HG03103 (cell line): ENCODE results near the gene SLC25A17.
"Not testable (repeated sequence)": the region's sequence is repeated elsewhere in the genome, so short reads cannot be mapped to it uniquely, and the experiment has no call there.

Source experiments
- ATAC-seq: cut with Tn5 transposase; IDR thresholded peaks from one replicate; pipeline ENCODE4 v1.9.1; 2021; ENCODE audit warnings: low read depth; ENCODE audit not compliant: unreplicated experiment

The SLC25A17 gene, protein sequence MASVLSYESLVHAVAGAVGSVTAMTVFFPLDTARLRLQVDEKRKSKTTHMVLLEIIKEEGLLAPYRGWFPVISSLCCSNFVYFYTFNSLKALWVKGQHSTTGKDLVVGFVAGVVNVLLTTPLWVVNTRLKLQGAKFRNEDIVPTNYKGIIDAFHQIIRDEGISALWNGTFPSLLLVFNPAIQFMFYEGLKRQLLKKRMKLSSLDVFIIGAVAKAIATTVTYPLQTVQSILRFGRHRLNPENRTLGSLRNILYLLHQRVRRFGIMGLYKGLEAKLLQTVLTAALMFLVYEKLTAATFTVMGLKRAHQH

GRCh38 chr22:40818747-40819598, at the start of gene SLC25A17:
Gene SLC25A17, minus strand, starts transcription at chr22:40819346. Its CDS starts 98 bp downstream, at chr22:40819248.
- no peak for ATAC-seq

- not testable (repeated sequence) for ATAC-seq
These were observed 49.2 kb upstream of the SLC25A17 start for GRCh38 chr22:40868379-40868778.

DNA sequence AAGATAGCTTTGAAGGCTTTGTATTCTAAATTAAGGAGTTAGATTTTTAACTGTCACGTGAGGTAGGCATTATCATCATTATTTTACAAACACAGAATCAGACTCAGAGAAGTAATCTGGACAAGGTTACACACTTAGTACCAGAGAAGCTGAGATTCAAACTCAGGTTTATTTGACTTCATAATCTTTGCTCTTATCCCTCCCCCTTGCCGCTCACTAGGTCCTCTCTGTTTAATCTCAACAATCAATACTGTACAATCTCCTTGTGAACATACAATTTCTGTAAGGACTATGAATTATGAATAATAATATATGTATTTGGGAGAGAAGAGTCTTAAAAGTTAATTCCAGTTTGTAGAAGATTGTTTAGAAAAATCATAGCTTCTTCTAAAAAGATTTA, 48.0 kb upstream of the SLC25A17 start:
- no peak for ATAC-seq

DNA sequence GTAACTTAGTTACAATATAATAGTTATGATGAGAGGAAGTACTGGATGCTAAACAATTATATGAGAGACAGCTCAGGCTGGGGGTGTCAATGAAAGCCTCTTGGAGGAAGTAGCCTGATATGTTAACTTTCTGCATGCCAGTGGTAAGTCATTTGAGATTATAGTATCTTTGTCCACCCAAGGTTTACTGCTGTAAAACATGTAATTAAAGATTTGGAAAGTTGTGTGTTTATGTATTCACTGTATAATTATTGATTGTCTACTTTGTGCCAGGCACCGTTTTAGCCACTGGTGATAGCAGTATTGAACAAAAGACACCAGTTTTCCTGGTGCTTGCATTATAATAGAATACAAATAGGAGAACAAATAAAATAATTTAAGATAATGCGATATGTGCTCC, 43.4 kb upstream of the SLC25A17 start:
- ATAC-seq = no peak

- no peak for ATAC-seq
These were observed 42.9 kb upstream of the SLC25A17 start, which contains the start of gene DNAJB7 for GRCh38 chr22:40862013-40862412. Gene DNAJB7, minus strand, starts transcription at chr22:40862113. Its CDS starts 119 bp downstream, at chr22:40861994.

GRCh38 chr22:40857309-40857855, 38.2 kb upstream of the SLC25A17 start:
- no peak for ATAC-seq

GRCh38 chr22:40856513-40857308, 37.6 kb upstream of the SLC25A17 start, which contains the start of the genes ST13 and XPNPEP3:
Gene ST13, minus strand, starts transcription at chr22:40856639. Its CDS starts 99 bp downstream, at chr22:40856540.
Gene XPNPEP3, plus strand, starts transcription at chr22:40857148. Its CDS starts 34 bp downstream, at chr22:40857182.
- ATAC-seq = peak; percentile 80

- peak; percentile 11 for ATAC-seq
These were observed 36.9 kb upstream of the SLC25A17 start for GRCh38 chr22:40855979-40856512.

DNA sequence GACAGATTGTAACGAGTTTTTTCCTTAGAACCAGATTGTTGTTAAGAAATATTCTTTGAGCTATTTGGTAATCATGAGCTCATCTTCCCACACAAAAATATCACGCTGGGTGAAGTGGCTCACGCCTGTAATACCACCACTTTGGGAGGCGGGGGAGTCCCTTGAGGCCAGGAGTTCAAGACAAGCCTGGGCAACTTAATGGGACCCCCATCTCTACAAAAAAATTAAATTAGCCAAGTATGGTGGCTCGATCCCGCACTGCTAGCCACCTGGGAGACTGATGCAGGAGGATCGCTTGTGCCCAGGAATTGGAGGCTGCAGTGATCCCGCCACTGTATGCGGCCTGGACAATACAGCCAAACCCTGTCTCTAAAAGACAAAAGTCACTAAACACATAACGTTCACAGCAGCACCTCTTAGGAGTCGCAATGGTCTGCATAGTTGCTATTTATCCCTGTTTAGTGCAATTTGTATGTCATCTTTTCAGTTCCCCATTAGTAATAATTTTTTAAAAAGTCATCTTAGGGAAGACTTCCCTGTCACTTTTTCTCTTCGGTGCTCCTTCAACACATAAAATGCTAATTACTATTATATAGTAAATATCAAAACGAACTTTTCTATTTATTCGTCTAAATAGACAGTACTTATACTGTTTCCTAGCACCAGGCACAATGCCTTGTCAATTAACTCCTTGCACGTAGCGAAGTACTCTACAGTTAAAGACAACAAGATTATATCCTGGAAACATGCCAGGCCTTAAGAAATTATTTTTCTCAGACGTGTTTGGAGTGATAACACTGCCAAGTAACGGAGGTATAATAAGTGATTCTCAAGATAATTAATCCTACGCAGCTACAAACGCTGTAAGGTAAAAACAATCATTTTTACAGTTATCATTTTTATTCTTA, 36.2 kb upstream of the SLC25A17 start:
- no peak for ATAC-seq

GRCh38 chr22:40853961-40854360, 34.8 kb upstream of the SLC25A17 start:
- ATAC-seq = no peak

GRCh38 chr22:40853333-40853732, 34.2 kb upstream of the SLC25A17 start:
- ATAC-seq = no peak

DNA sequence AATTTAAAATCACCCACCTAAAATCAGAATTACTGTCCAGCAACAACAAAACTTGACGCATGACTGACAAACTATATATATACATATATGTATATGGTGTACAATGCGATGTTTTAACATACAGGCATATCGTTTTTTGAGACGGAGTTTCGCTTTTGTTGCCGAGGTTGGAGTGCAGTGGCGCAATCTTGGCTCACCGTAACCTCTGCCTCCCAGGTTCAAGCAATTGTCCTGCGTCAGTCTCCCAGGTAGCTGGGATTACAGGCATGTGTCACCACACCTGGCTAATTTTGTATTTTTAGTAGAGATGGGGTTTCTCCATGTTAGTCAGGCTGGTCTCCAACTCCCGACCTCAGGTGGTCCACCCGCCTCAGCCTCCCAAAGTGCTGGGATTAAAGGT, 26.7 kb upstream of the SLC25A17 start:
- not testable (repeated sequence) for ATAC-seq

- no peak for ATAC-seq
These were observed 25.8 kb upstream of the SLC25A17 start for GRCh38 chr22:40844951-40845350.

GRCh38 chr22:40838486-40838885, 19.3 kb upstream of the SLC25A17 start:
- ATAC-seq = no peak

DNA sequence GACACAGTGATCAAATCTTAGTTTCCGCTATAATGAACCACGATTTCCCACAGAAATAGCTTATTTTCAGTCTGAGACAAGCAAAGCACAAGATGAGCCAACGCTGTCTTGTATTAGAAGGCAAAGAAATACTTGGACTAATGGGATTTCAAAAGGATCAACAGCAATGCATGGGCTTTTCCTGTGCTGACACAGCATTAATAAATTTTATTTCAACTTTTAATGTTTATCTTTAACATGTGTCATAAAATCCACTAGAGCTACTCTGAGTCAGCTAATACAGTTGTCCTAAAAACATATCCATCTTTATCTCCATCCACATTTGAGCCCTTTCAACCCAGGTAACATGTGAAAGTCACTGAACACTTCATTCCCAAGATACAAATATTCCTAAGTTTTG, 15.5 kb upstream of the SLC25A17 start:
- ATAC-seq = no peak

DNA sequence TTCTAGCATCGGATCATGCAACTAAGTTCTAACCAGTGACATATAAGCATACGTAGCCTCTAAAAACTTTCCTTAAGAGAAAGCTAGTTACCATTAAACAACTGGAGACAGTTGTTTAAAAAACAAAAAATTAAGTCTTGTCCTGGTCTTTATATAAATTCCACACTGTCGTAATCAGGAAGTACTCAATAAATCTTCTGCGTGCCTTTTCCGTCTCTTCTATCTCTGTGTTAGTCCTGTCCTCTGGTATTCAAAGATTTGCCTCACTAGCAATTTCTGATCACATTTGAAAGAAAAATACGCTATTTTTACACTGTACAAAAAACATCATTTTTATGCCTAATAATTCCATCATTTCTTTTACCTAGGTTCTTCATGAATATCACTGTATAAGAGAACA, 10.0 kb upstream of the SLC25A17 start:
- no peak for ATAC-seq

DNA sequence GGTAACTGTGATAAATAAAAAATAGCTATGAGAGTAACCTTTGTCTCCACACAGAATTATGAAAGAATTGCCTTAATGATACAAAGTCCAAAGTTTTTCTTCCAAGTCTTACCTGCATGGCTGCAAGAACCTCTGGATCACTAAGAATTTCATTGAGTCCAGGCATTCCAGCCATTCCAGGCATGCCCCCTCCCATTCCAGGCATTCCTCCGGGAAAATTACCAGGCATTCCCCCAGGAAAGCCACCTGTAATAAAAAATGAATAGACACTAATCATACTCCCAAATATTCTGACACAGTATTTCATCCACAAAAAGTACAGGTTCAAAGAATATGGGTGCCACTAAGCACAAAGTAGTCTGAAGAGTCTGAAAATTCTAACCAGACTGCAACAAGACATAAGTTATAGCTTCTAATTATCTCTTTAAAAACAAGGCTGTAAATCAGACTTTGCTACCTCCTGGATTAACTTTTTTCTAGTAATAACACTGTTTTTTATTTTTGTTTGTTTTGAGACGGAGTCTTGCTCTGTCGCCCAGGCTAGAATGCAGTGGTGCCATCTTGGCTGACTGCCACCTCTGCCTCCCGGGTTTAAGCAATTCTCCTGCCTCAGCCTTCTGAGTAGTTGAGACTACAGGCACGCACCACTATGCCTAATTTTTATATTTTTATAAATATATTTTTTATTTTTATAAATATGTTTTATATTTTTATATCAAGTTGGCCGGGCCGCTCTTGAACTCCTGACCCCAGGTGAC, 8.0 kb upstream of the SLC25A17 start:
- no peak for ATAC-seq

DNA sequence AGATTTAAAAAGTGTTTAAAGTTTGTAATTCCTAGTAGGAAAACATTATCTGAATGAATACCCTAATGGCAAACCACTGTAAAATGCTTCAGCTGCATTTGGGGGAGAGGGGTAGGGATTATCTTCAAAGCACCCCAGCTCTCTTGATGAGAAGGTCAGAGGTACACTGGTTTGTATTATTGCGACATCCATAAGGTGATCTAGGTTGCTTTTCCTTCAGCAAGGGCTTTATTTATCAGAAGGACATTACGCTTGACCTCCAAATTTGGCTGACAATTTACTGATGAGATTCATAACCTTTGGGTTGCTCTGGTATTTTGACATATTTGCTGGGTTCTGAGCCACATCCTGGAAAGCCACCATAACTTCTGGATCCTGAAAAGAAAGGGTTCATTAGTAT, 7.1 kb upstream of the SLC25A17 start:
- ATAC-seq = not testable (repeated sequence)
